WTC11 (cell line): ENCODE data around the gene CCL23. TPM values are rescaled to one million over a fixed set of nuclear protein-coding genes. Genes with fewer than 3 reads are reported as not detected.

Experiments
- ATAC-seq: fragments of 200-7000 bp; cut with Tn5 transposase; 2 replicates; pipeline ENCODE4 v1.10.0; 2021; ENCODE audit warnings: mild to moderate bottlenecking, moderate library complexity
- Bru-seq: library from RNA; stranded (reverse); fragments of 400-500 nt; gene quantifications from one replicate; lab custom pipeline; 2021; lab: Mats Ljungman, UMichigan
- CTCF ChIA-PET: fragments of 300-600 bp; sonication (Branson Sonifier 250); formaldehyde crosslinking; loops from one replicate; lab custom pipeline; 2021; ENCODE audit warnings: antibody characterized with exemption; lab: Charles Lee
- POLR2A ChIA-PET: fragments of 350-600 bp; sonication (Branson Sonifier 250); formaldehyde crosslinking; loops from one replicate; lab custom pipeline; 2021; ENCODE audit warnings: antibody characterized with exemption; lab: Charles Lee
- DNase-seq: peaks from one replicate; pipeline ENCODE4 v3.0.0; 2021; ENCODE audit warnings: low spot score
- H3K27ac Mint-ChIP-seq: 2 replicates; pipeline ENCODE4 v1.8.0; 2021; ENCODE audit warnings: mixed read lengths
- H3K27me3 Mint-ChIP-seq: 2 replicates; pipeline ENCODE4 v1.8.0; 2021; ENCODE audit warnings: low read depth, mild to moderate bottlenecking, moderate library complexity, mixed read lengths
- H3K36me3 Mint-ChIP-seq: 2 replicates; pipeline ENCODE4 v1.8.0; 2021; ENCODE audit warnings: mixed read lengths
- H3K4me1 Mint-ChIP-seq: 2 replicates; pipeline ENCODE4 v1.8.0; 2022; ENCODE audit warnings: mixed read lengths
- H3K4me3 Mint-ChIP-seq: 2 replicates; pipeline ENCODE4 v1.8.0; 2021; ENCODE audit warnings: mild to moderate bottlenecking, moderate library complexity, mixed read lengths
- H3K9me3 Mint-ChIP-seq: 2 replicates; pipeline ENCODE4 v1.8.0; 2021; ENCODE audit warnings: mixed read lengths
- ELF4 ChIP-seq: sonication (generic); formaldehyde crosslinking; IDR thresholded peaks from 2 replicates; pipeline ENCODE4 v1.8.1; 2022; ENCODE audit warnings: low read depth, mild to moderate bottlenecking, moderate library complexity, missing genetic modification reagents
- ETV6 ChIP-seq: sonication (generic); formaldehyde crosslinking; IDR thresholded peaks from 2 replicates; pipeline ENCODE4 v1.8.1; 2022; ENCODE audit warnings: mild to moderate bottlenecking, missing genetic modification reagents
- FOXK1 ChIP-seq: sonication (generic); formaldehyde crosslinking; IDR thresholded peaks from 2 replicates; pipeline ENCODE4 v1.8.0; 2022; ENCODE audit warnings: mild to moderate bottlenecking, moderate library complexity, missing genetic modification reagents
- GTF2I ChIP-seq: fragments of 250-450 bp; sonication (Bioruptor Pico); conservative IDR thresholded peaks from 2 replicates; pipeline ENCODE4 v1.4.0; 2021; ENCODE audit warnings: mild to moderate bottlenecking
- NFATC4 ChIP-seq: fragments of 250-450 bp; sonication (Bioruptor Pico); IDR thresholded peaks from 2 replicates; pipeline ENCODE4 v1.9.0; 2021; ENCODE audit warnings: mild to moderate bottlenecking
- NR3C1 ChIP-seq: sonication (generic); formaldehyde crosslinking; conservative IDR thresholded peaks from 2 replicates; pipeline ENCODE4 v1.8.1; 2023; ENCODE audit warnings: low read depth, mild to moderate bottlenecking, missing genetic modification reagents
- PRRX2 ChIP-seq: fragments of 250-450 bp; sonication (Bioruptor Pico); IDR thresholded peaks from 2 replicates; pipeline ENCODE4 v1.8.0; 2021; ENCODE audit warnings: mild to moderate bottlenecking
- TP53 ChIP-seq: sonication (generic); formaldehyde crosslinking; IDR thresholded peaks from 2 replicates; pipeline ENCODE4 v1.8.1; 2023; ENCODE audit warnings: mild to moderate bottlenecking, missing genetic modification reagents
- long read RNA-seq, 3 experiments: library from RNA in 1 of 3; library from capped mRNA in 1 of 3; library from polyadenylated mRNA in 1 of 3; unstranded in 2 of 3; stranded (forward) in 1 of 3; transcript quantifications; one replicate each; pipeline ENCODE4 v2.0.0, GENCODE V29; 2021
- total RNA-seq: library from RNA; stranded (reverse); gene quantifications from 3 replicates; pipeline ENCODE4 v1.2.3, GENCODE V29; 2021
- TF ChIP-seq, protein P1 (sequence below): fragments of 250-450 bp; sonication (Bioruptor Pico); conservative IDR thresholded peaks from 2 replicates; pipeline ENCODE4 v1.9.0; 2021; ENCODE audit warnings: mild to moderate bottlenecking
- TF ChIP-seq, protein P2 (sequence below): fragments of 250-450 bp; sonication (Bioruptor Pico); IDR thresholded peaks from 2 replicates; pipeline ENCODE4 v1.9.0; 2021; ENCODE audit warnings: moderate library complexity, mild to moderate bottlenecking, inconsistent platforms, borderline replicate concordance
- TF ChIP-seq, protein P3 (sequence below): sonication (generic); formaldehyde crosslinking; IDR thresholded peaks from 2 replicates; pipeline ENCODE4 v1.8.1; 2023; ENCODE audit warnings: mild to moderate bottlenecking, missing genetic modification reagents
- TF ChIP-seq, protein P4 (sequence below): sonication (generic); formaldehyde crosslinking; IDR thresholded peaks from 2 replicates; pipeline ENCODE4 v1.8.0; 2022; ENCODE audit warnings: mild to moderate bottlenecking, missing genetic modification reagents
- TF ChIP-seq, protein P5 (sequence below): sonication (generic); formaldehyde crosslinking; IDR thresholded peaks from 2 replicates; pipeline ENCODE4 v1.8.1; 2022; ENCODE audit warnings: mild to moderate bottlenecking, missing genetic modification reagents, moderate library complexity, borderline replicate concordance
- TF ChIP-seq, protein P6 (sequence below): sonication (generic); formaldehyde crosslinking; IDR thresholded peaks from 2 replicates; pipeline ENCODE4 v1.8.0; 2022; ENCODE audit warnings: mild to moderate bottlenecking, missing genetic modification reagents
- TF ChIP-seq, protein P7 (sequence below): sonication (generic); formaldehyde crosslinking; IDR thresholded peaks from 2 replicates; pipeline ENCODE4 v1.8.1; 2022; ENCODE audit warnings: low read depth, missing genetic modification reagents, borderline replicate concordance
- TF ChIP-seq, protein P8 (sequence below): sonication (generic); formaldehyde crosslinking; conservative IDR thresholded peaks from 2 replicates; pipeline ENCODE4 v1.8.1; 2022; ENCODE audit warnings: mild to moderate bottlenecking, missing genetic modification reagents

The CCL23 gene, protein sequence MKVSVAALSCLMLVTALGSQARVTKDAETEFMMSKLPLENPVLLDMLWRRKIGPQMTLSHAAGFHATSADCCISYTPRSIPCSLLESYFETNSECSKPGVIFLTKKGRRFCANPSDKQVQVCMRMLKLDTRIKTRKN
- total RNA-seq, result not detected in 3 replicates
- not detected for Bru-seq, nascent RNA
- long read RNA-seq, experiment 1, result 0 reads
- long read RNA-seq, experiment 2, result 0 reads
- long read RNA-seq, experiment 3, result 0 reads

DNA sequence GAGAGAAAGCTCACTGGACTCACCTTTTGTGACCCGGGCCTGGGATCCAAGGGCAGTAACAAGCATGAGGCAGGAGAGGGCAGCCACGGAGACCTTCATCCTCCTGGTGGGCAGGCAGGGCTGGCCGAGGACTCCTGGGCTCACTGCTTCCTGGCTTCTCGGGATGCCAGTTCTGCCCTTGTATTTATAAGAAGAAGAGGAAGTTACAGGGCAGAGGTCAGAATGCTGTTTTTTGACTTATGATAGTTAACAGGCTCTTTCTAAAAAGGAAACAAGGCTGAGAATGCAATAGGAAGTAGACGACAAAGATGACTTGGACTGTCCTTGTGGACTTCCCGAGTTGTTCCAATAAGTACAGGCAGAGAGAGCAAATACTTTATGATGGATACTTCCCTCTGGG lies at the start of gene CCL23:
CCL23 (minus strand) TSS at position 174 of the 400 bp plus-strand sequence; CDS start at position 99, 75 bp downstream.
- ChIA-PET CTCF (interaction anchor here (1.2 kb wide), 1 partner anchor 69 kb away, joined by 3 read pairs; no protein-coding TSS in a partner anchor), POLR2A (no interaction called here)
- Mint-ChIP-seq H3K9me3 (peaks cover 14% of the 10 kb centered on the region), H3K36me3 (peaks cover 1% of the 10 kb centered on the region; the same call in 1 of the 2 replicates), H3K4me1 (no peaks in the 10 kb centered on the region), H3K27ac (no peak within 1 kb of the TSS), H3K27me3 (peaks cover 25% of the 10 kb centered on the region), H3K4me3 (no peak within 1 kb of the TSS)
- ATAC-seq (peak; percentile 41; the same call in 1 of the 2 replicates), DNase-seq (no peak)
- TF ChIP-seq, protein P1, sequence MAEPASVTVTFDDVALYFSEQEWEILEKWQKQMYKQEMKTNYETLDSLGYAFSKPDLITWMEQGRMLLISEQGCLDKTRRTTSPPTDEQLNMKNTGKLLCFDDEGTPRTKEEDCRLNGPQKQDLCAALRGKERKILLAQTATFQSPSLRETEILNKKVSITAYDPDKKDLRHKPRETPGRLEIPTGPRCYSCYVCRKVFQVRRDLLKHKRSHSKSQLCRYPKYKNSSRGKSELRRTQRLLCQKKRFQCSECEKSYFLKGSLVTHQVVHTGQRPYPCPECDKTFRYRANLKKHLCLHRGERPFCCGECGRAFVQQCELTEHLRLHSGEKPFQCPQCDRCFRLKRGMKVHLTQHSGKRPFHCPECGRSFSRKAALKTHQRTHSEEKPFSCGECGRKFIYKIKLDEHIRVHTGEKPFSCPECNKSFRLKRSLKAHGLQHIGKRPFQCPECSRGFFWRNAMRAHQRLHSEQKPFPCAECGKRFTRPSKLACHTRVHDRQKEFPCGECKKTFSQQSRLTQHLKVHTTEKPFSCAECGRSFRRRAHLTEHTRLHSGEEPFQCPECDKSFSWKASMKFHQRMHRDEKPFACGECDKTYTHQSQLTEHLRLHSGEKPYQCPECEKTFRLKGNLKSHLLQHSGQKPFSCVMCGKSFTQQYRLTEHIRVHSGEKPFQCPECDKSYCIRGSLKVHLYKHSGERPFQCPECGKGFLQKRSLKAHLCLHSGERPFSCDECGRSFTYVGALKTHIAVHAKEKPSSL, result no peak
- TF ChIP-seq, protein P2, sequence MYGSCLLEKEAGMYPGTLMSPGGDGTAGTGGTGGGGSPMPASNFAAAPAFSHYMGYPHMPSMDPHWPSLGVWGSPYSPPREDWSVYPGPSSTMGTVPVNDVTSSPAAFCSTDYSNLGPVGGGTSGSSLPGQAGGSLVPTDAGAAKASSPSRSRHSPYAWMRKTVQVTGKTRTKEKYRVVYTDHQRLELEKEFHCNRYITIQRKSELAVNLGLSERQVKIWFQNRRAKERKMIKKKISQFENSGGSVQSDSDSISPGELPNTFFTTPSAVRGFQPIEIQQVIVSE (CRISPR knock-in tag), result no peak
- TF ChIP-seq ETV6 (CRISPR knock-in tag), result no peak
- TF ChIP-seq, protein P3, sequence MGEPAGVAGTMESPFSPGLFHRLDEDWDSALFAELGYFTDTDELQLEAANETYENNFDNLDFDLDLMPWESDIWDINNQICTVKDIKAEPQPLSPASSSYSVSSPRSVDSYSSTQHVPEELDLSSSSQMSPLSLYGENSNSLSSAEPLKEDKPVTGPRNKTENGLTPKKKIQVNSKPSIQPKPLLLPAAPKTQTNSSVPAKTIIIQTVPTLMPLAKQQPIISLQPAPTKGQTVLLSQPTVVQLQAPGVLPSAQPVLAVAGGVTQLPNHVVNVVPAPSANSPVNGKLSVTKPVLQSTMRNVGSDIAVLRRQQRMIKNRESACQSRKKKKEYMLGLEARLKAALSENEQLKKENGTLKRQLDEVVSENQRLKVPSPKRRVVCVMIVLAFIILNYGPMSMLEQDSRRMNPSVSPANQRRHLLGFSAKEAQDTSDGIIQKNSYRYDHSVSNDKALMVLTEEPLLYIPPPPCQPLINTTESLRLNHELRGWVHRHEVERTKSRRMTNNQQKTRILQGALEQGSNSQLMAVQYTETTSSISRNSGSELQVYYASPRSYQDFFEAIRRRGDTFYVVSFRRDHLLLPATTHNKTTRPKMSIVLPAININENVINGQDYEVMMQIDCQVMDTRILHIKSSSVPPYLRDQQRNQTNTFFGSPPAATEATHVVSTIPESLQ (CRISPR knock-in tag), result no peak
- no peak for TF ChIP-seq FOXK1 (CRISPR knock-in tag)
- TF ChIP-seq ELF4 (CRISPR knock-in tag), result no peak
- TF ChIP-seq, protein P4, sequence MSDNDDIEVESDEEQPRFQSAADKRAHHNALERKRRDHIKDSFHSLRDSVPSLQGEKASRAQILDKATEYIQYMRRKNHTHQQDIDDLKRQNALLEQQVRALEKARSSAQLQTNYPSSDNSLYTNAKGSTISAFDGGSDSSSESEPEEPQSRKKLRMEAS (CRISPR knock-in tag), result no peak
- TF ChIP-seq PRRX2 (CRISPR knock-in tag), result no peak
- TF ChIP-seq GTF2I, result no peak
- TF ChIP-seq, protein P5, sequence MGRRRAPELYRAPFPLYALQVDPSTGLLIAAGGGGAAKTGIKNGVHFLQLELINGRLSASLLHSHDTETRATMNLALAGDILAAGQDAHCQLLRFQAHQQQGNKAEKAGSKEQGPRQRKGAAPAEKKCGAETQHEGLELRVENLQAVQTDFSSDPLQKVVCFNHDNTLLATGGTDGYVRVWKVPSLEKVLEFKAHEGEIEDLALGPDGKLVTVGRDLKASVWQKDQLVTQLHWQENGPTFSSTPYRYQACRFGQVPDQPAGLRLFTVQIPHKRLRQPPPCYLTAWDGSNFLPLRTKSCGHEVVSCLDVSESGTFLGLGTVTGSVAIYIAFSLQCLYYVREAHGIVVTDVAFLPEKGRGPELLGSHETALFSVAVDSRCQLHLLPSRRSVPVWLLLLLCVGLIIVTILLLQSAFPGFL (CRISPR knock-in tag), result no peak

DNA sequence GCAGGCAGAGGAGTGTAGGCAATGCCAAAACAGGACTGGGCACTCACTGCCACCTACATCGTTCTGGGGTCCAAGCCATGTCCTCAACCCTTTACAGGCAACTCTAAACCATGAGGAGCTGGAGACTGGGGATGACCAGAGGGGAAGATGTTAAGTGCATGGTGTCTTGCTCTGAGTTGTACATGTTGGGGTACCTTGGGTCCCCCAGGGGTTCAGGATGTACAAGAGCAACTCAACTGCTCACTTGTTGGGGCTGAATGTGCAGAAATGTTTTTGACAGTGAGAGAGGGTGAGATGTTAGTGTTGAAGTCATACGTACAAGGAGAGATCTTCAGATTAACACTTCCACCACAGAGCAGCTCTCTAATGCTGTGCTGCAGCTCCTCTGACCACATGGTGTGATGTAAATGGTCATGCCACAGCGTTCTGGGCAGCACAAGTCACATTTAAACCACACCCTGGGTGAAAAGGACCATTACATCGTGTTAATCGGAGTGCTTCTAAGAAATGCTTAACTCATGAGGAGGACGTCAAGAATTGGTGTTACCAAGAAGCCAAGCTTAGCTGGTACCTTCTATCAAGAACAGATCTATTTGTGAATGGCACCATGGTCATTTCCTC lies 48.7 kb upstream of the CCL23 start:
- H3K27ac Mint-ChIP-seq, result no peak overlapping the region
- ChIA-PET POLR2A (no interaction called here), CTCF (interaction anchor here (1.1 kb wide), 1 partner anchor 52 kb away, joined by 3 read pairs; no protein-coding TSS in a partner anchor)

DNA sequence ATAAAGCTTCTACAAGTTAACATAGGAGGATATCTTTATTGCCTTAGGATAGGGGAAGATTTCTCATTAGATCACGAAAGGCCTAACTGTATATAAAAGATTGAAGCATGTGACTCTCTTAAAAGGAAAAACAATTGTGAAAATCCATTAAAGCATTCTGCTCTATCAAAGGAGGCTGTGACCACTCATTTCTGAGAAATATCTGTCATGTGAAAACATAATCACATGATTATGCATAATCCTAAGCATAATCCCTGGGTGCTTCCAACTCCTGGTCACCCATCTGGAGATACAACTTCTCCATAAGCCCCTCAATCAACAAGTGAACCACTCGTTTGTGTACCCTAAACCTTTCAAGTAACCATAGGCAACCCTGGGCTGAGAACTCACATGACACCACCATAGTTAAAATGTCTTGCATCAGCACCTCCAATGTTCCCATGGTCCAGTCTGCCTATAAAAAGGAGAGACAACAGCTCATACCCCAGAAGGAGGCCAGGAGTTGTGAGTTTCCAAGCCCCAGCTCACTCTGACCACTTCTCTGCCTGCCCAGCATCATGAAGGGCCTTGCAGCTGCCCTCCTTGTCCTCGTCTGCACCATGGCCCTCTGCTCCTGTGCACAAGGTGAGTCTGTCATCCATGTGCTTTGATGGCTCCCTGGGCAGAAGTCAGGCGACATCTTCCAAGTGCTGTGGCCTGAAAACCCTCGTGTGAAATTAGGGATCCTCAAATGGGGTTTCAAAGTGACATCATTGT lies 46.2 kb upstream of the CCL23 start, which contains the start of gene CCL18:
CCL18 (plus strand) TSS at position 487 of the 756 bp plus-strand sequence; CDS start at position 558, 71 bp downstream.
- no peak within 1 kb of the TSS for H3K27ac Mint-ChIP-seq
- ATAC-seq, result no peak
- no peaks in the 10 kb centered on the region for H3K36me3 Mint-ChIP-seq
- H3K4me1 Mint-ChIP-seq, result no peaks in the 10 kb centered on the region
- ChIA-PET CTCF (interaction anchor here (1.0 to 1.3 kb wide), 2 partner anchors 9 to 419 kb away, joined by 3 read pairs; no protein-coding TSS in a partner anchor), POLR2A (no interaction called here)
- no peak within 1 kb of the TSS for H3K4me3 Mint-ChIP-seq
- DNase-seq, result no peak
- peaks cover 4% of the 10 kb centered on the region for H3K27me3 Mint-ChIP-seq
- peaks cover 19% of the 10 kb centered on the region for H3K9me3 Mint-ChIP-seq
- TF ChIP-seq, protein P1, result no peak
- no peak for TF ChIP-seq TP53 (CRISPR knock-in tag)
- TF ChIP-seq, protein P6, sequence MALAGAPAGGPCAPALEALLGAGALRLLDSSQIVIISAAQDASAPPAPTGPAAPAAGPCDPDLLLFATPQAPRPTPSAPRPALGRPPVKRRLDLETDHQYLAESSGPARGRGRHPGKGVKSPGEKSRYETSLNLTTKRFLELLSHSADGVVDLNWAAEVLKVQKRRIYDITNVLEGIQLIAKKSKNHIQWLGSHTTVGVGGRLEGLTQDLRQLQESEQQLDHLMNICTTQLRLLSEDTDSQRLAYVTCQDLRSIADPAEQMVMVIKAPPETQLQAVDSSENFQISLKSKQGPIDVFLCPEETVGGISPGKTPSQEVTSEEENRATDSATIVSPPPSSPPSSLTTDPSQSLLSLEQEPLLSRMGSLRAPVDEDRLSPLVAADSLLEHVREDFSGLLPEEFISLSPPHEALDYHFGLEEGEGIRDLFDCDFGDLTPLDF (CRISPR knock-in tag), result no peak
- TF ChIP-seq, protein P7, sequence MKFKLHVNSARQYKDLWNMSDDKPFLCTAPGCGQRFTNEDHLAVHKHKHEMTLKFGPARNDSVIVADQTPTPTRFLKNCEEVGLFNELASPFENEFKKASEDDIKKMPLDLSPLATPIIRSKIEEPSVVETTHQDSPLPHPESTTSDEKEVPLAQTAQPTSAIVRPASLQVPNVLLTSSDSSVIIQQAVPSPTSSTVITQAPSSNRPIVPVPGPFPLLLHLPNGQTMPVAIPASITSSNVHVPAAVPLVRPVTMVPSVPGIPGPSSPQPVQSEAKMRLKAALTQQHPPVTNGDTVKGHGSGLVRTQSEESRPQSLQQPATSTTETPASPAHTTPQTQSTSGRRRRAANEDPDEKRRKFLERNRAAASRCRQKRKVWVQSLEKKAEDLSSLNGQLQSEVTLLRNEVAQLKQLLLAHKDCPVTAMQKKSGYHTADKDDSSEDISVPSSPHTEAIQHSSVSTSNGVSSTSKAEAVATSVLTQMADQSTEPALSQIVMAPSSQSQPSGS (CRISPR knock-in tag), result no peak
- no peak for TF ChIP-seq NR3C1 (CRISPR knock-in tag)

More for the DNA sequence above, 48.7 kb upstream of the CCL23 start:
- H3K4me3 Mint-ChIP-seq, result no peak overlapping the region
- no peaks in the 10 kb centered on the region for H3K4me1 Mint-ChIP-seq
- H3K27me3 Mint-ChIP-seq, result peaks cover 4% of the 10 kb centered on the region
- ATAC-seq (no peak), DNase-seq (no peak)
- H3K36me3 Mint-ChIP-seq, result no peaks in the 10 kb centered on the region
- TF ChIP-seq, protein P8, sequence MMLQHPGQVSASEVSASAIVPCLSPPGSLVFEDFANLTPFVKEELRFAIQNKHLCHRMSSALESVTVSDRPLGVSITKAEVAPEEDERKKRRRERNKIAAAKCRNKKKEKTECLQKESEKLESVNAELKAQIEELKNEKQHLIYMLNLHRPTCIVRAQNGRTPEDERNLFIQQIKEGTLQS (CRISPR knock-in tag), result no peak
- TF ChIP-seq NFATC4, result no peak
- H3K9me3 Mint-ChIP-seq, result peaks cover 15% of the 10 kb centered on the region
